Effector memory CD4-positive, alpha-beta T cell (primary cell): ENCODE data around the gene CAMTA1.

Source experiments
- DNase-seq, 3 donors: peaks; one replicate each; pipeline ENCODE4 v3.0.0-alpha.2; 2020
- H3K27ac ChIP-seq: 2 replicates; pipeline ENCODE4 v1.7.0; 2013; ENCODE audit warnings: mild to moderate bottlenecking, low read length, moderate library complexity; ENCODE audit not compliant: insufficient read depth, poor library complexity, severe bottlenecking
- H3K27me3 ChIP-seq: replicated peaks from 2 replicates; pipeline ENCODE4 v1.7.0; 2013; ENCODE audit warnings: mild to moderate bottlenecking, low read length; ENCODE audit not compliant: insufficient read depth, control insufficient read depth, poor library complexity, severe bottlenecking
- H3K36me3 ChIP-seq: 2 replicates; pipeline ENCODE4 v1.7.0; 2013; ENCODE audit warnings: mild to moderate bottlenecking, low read length, moderate library complexity; ENCODE audit not compliant: control insufficient read depth, insufficient read depth
- H3K4me1 ChIP-seq: 2 replicates; pipeline ENCODE4 v1.7.0; 2013; ENCODE audit warnings: low read length, mild to moderate bottlenecking; ENCODE audit not compliant: control insufficient read depth, insufficient read depth, poor library complexity, severe bottlenecking
- H3K4me3 ChIP-seq: 2 replicates; pipeline ENCODE4 v1.7.0; 2013; ENCODE audit warnings: low read length, low read depth, mild to moderate bottlenecking; ENCODE audit not compliant: insufficient read depth, poor library complexity, severe bottlenecking
- H3K9me3 ChIP-seq: 2 replicates; pipeline ENCODE4 v1.7.0; 2013; ENCODE audit warnings: mild to moderate bottlenecking, low read length, moderate library complexity; ENCODE audit not compliant: control insufficient read depth

CAMTA1 gene

GRCh38 chr1:7348580-7348979, 563.3 kb downstream of the CAMTA1 start:
- no peak for DNase-seq
- no peak overlapping the region for H3K4me3 ChIP-seq
- no peaks in the 10 kb centered on the region for H3K36me3 ChIP-seq
- no peaks in the 10 kb centered on the region for H3K27me3 ChIP-seq
- H3K4me1 ChIP-seq = no peaks in the 10 kb centered on the region
- no peak overlapping the region for H3K27ac ChIP-seq
- no peaks in the 10 kb centered on the region for H3K9me3 ChIP-seq

DNA sequence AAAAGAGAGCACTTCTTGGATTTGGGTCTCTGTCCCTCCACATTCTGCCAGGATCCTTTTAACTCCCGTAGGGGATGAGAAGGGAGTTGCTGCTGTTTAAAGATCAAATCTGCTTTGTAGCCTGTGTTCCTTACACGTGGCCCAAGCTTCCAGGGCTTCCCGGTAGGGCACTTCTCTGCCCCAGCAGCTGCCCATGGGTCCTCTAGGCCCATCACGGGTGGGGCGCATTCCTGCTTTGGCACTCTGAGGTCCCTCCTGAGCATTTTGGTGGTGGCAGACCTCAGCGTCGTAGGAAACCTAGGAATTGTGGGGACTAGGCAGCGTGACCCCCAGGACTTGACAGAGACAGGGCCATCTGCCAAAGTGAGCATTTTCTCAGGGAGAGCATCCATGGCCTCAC, 565.5 kb downstream of the CAMTA1 start:
- no peaks in the 10 kb centered on the region for H3K36me3 ChIP-seq
- H3K27ac ChIP-seq = no peak overlapping the region
- no peak for DNase-seq
- no peak overlapping the region for H3K4me3 ChIP-seq
- no peaks in the 10 kb centered on the region for H3K9me3 ChIP-seq
- H3K4me1 ChIP-seq = no peaks in the 10 kb centered on the region
- H3K27me3 ChIP-seq = no peaks in the 10 kb centered on the region

DNA sequence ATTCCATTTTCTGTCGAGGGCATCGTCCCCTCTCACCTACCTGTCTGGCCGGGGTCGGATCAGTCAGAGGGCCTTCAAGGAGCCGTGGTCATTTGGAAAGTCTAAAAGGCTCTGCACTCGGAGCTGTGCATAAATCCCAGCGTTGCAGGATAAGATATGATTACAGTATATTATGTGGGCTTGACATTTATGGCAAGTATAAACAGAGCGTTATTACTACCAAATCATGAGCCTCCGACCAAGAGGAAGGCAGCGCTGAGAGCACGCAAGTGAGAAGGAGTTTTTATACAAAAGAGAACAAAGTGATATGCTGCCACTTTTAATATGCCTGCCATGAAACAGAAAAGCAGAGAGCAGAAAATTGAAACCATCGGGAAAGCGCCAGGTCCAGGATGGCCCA, 566.4 kb downstream of the CAMTA1 start:
- DNase-seq = no peak
- Histone ChIP-seq H3K4me1 (no peaks in the 10 kb centered on the region), H3K27ac (no peak overlapping the region), H3K36me3 (no peaks in the 10 kb centered on the region), H3K9me3 (no peaks in the 10 kb centered on the region), H3K4me3 (no peak overlapping the region), H3K27me3 (no peaks in the 10 kb centered on the region)

DNA sequence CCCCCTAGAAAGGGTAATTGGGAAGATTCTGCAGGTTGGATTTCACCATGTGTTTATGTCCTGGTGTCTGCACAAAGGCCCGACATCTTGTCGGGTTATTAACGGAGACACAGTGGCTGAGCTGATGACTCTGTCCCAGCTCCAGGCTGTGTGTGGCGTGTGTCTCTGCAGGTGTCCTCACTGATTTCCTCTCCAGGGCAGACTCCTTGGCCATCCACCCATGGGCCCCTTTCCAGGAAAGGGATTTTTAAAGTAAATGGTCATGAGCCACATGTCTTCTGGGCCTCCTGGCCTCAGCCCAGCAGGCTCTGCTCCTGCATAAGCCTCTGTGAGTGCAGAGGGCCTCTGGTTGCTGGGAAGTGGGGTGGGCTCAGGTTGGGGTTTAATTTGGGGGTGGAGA, 567.1 kb downstream of the CAMTA1 start:
- Histone ChIP-seq H3K36me3 (no peaks in the 10 kb centered on the region), H3K9me3 (no peaks in the 10 kb centered on the region), H3K4me1 (no peaks in the 10 kb centered on the region), H3K27me3 (no peaks in the 10 kb centered on the region), H3K27ac (no peak overlapping the region), H3K4me3 (no peak overlapping the region)
- DNase-seq = no peak

- H3K36me3 ChIP-seq = no peaks in the 10 kb centered on the region
- no peak for DNase-seq
- no peaks in the 10 kb centered on the region for H3K9me3 ChIP-seq
- no peaks in the 10 kb centered on the region for H3K4me1 ChIP-seq
- no peak overlapping the region for H3K4me3 ChIP-seq
- no peaks in the 10 kb centered on the region for H3K27me3 ChIP-seq
- H3K27ac ChIP-seq = no peak overlapping the region
Observed at GRCh38 chr1:7352974-7353373, 567.7 kb downstream of the CAMTA1 start.

- H3K9me3 ChIP-seq = no peaks in the 10 kb centered on the region
- no peaks in the 10 kb centered on the region for H3K4me1 ChIP-seq
- H3K4me3 ChIP-seq = no peak overlapping the region
- DNase-seq = no peak
- H3K27ac ChIP-seq = no peak overlapping the region
- H3K36me3 ChIP-seq = no peaks in the 10 kb centered on the region
- no peaks in the 10 kb centered on the region for H3K27me3 ChIP-seq
Observed at GRCh38 chr1:7355646-7356045, 570.4 kb downstream of the CAMTA1 start.

- Histone ChIP-seq H3K4me1 (no peaks in the 10 kb centered on the region), H3K27me3 (no peaks in the 10 kb centered on the region), H3K36me3 (no peaks in the 10 kb centered on the region), H3K27ac (no peak overlapping the region), H3K9me3 (no peaks in the 10 kb centered on the region), H3K4me3 (no peak overlapping the region)
- no peak for DNase-seq
Observed at GRCh38 chr1:7356079-7356478, 570.8 kb downstream of the CAMTA1 start.

GRCh38 chr1:7358425-7358824, 573.2 kb downstream of the CAMTA1 start:
- no peaks in the 10 kb centered on the region for H3K27me3 ChIP-seq
- H3K27ac ChIP-seq = no peak overlapping the region
- no peak overlapping the region for H3K4me3 ChIP-seq
- DNase-seq = no peak
- no peaks in the 10 kb centered on the region for H3K36me3 ChIP-seq
- no peaks in the 10 kb centered on the region for H3K9me3 ChIP-seq
- H3K4me1 ChIP-seq = no peaks in the 10 kb centered on the region

GRCh38 chr1:7360526-7360925, 575.3 kb downstream of the CAMTA1 start:
- Histone ChIP-seq H3K27ac (no peak overlapping the region), H3K9me3 (no peaks in the 10 kb centered on the region), H3K27me3 (no peaks in the 10 kb centered on the region), H3K36me3 (no peaks in the 10 kb centered on the region), H3K4me1 (no peaks in the 10 kb centered on the region), H3K4me3 (no peak overlapping the region)
- no peak for DNase-seq

DNA sequence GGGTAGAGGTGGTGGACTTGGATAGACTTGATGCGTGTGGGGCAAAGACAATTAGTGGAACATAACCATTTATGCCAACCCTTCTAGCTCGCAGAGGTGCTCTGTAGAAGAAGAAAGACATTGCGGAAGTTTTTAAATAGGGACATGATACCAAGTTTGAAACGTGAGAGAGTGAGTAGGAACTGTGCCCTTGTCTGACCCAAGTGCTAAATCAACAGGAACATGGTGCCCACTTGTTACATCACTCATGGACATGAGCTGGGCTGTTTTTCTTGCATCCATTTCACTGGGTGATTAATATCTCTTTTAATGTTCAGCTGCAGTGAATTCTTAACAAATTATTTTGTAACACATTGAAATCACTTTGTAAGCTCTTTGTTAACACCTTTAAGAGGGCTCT, 577.7 kb downstream of the CAMTA1 start:
- no peak overlapping the region for H3K4me3 ChIP-seq
- H3K4me1 ChIP-seq = no peaks in the 10 kb centered on the region
- no peaks in the 10 kb centered on the region for H3K36me3 ChIP-seq
- no peaks in the 10 kb centered on the region for H3K9me3 ChIP-seq
- no peaks in the 10 kb centered on the region for H3K27me3 ChIP-seq
- DNase-seq = no peak
- no peak overlapping the region for H3K27ac ChIP-seq

GRCh38 chr1:7363450-7363849, 578.2 kb downstream of the CAMTA1 start:
- no peak overlapping the region for H3K27ac ChIP-seq
- no peak overlapping the region for H3K4me3 ChIP-seq
- no peak for DNase-seq
- no peaks in the 10 kb centered on the region for H3K36me3 ChIP-seq
- no peaks in the 10 kb centered on the region for H3K27me3 ChIP-seq
- H3K4me1 ChIP-seq = no peaks in the 10 kb centered on the region
- H3K9me3 ChIP-seq = no peaks in the 10 kb centered on the region
